Adipocyte (in vitro differentiated cells): ENCODE data around the gene HOXD3.
A peak's percentile ranks its signal among the peaks of the same experiment; 100 is the strongest.

Experiments
- DNase-seq: peaks from one replicate; pipeline ENCODE4 v3.0.0-alpha.2; 2015; ENCODE audit warnings: low read depth
- H3K27me3 ChIP-seq: replicated peaks from 2 replicates; pipeline ENCODE4 v1.7.0; 2013; ENCODE audit warnings: mild to moderate bottlenecking, low read length, moderate library complexity; ENCODE audit not compliant: control insufficient read depth, insufficient read depth
- H3K36me3 ChIP-seq: 2 replicates; pipeline ENCODE4 v1.7.0; 2013; ENCODE audit warnings: low read length, mild to moderate bottlenecking, moderate library complexity; ENCODE audit not compliant: control insufficient read depth, insufficient read depth, severe bottlenecking
- H3K4me1 ChIP-seq: 2 replicates; pipeline ENCODE4 v1.7.0; 2013; ENCODE audit warnings: mild to moderate bottlenecking, low read length, moderate library complexity; ENCODE audit not compliant: control insufficient read depth, insufficient read depth
- H3K4me3 ChIP-seq: 2 replicates; pipeline ENCODE4 v1.7.0; 2013; ENCODE audit warnings: mild to moderate bottlenecking, low read length, moderate library complexity
- H3K9ac ChIP-seq: 2 replicates; pipeline ENCODE4 v1.7.0; 2013; ENCODE audit warnings: mild to moderate bottlenecking, low read length, moderate library complexity
- H3K9me3 ChIP-seq: 2 replicates; pipeline ENCODE4 v1.7.0; 2013; ENCODE audit warnings: mild to moderate bottlenecking, low read length, moderate library complexity; ENCODE audit not compliant: control insufficient read depth

HOXD3 gene

GRCh38 chr2:176130147-176130956, 26.8 kb upstream of the HOXD3 start:
- Histone ChIP-seq H3K27me3 (no peaks in the 10 kb centered on the region), H3K9me3 (no peaks in the 10 kb centered on the region), H3K4me1 (peaks cover 30% of the 10 kb centered on the region), H3K9ac (peak overlapping the region; percentile 92), H3K4me3 (peak overlapping the region; percentile 91), H3K36me3 (no peaks in the 10 kb centered on the region)
- peak; percentile 45 for DNase-seq

- Histone ChIP-seq H3K36me3 (no peaks in the 10 kb centered on the region), H3K4me3 (peak overlapping the region; percentile 91), H3K9me3 (no peaks in the 10 kb centered on the region), H3K9ac (peak overlapping the region; percentile 92), H3K27me3 (no peaks in the 10 kb centered on the region), H3K4me1 (peaks cover 35% of the 10 kb centered on the region)
- DNase-seq: no peak
Observed at GRCh38 chr2:176130957-176131847, 25.9 kb upstream of the HOXD3 start.

- no peak for DNase-seq
- H3K4me1 ChIP-seq: peaks cover 35% of the 10 kb centered on the region
- no peaks in the 10 kb centered on the region for H3K36me3 ChIP-seq
- H3K9me3 ChIP-seq: no peaks in the 10 kb centered on the region
- peak overlapping the region; percentile 92 for H3K9ac ChIP-seq
- peak overlapping the region; percentile 91 for H3K4me3 ChIP-seq
- no peaks in the 10 kb centered on the region for H3K27me3 ChIP-seq
Observed at GRCh38 chr2:176131848-176132158, 25.3 kb upstream of the HOXD3 start.

- Histone ChIP-seq H3K4me3 (peak overlapping the region; percentile 91), H3K27me3 (no peaks in the 10 kb centered on the region), H3K9ac (peak overlapping the region; percentile 92), H3K4me1 (peaks cover 32% of the 10 kb centered on the region), H3K36me3 (no peaks in the 10 kb centered on the region), H3K9me3 (no peaks in the 10 kb centered on the region)
- DNase-seq: no peak
Observed at GRCh38 chr2:176132205-176133171, 24.6 kb upstream of the HOXD3 start.

GRCh38 chr2:176133389-176133788, 23.7 kb upstream of the HOXD3 start:
- no peaks in the 10 kb centered on the region for H3K27me3 ChIP-seq
- H3K9ac ChIP-seq: peak overlapping the region; percentile 92
- DNase-seq: no peak
- peaks cover 31% of the 10 kb centered on the region for H3K4me1 ChIP-seq
- H3K4me3 ChIP-seq: no peak overlapping the region
- H3K9me3 ChIP-seq: no peaks in the 10 kb centered on the region
- no peaks in the 10 kb centered on the region for H3K36me3 ChIP-seq

DNA sequence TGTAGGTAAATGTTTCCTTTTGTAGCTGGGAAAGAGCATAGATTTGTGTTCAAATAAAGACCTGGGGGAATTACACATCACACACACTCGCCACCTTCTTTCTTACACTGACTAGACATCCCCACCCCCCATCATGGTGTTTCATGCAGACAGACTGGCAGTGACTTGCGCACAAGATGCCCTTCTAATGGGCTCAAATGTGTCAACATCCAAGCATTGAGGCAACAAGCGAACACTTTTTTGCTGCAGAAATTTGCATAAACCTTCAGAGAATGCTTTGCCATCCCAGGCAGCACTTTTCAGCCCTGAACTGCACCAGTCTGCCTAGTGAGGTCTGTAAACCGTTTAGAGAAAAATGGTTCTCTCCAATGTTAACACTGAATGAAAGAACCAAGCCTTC, 23.1 kb upstream of the HOXD3 start:
- Histone ChIP-seq H3K4me1 (peaks cover 36% of the 10 kb centered on the region), H3K9me3 (no peaks in the 10 kb centered on the region), H3K4me3 (no peak overlapping the region), H3K9ac (no peak overlapping the region), H3K36me3 (no peaks in the 10 kb centered on the region), H3K27me3 (no peaks in the 10 kb centered on the region)
- DNase-seq: no peak

DNA sequence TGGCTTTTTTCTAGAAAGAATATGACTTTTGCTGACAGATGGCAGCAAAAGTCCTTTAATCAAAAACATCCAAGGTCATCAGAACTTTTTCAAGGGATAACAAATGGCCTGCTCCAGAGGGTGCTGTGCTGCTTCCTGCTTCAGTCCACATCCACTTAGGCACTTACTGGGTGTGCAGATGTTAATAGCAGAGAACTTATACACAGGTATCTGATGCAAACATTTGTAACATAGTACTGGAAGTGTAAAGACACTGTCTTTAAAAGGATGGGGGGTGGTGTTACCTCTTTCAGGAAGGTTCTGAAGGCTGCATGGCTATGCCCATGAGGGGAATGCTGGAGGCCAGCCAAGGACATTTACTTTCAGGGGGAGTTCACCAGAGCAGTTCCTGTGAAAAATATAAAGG, 22.1 kb upstream of the HOXD3 start:
- DNase-seq: no peak
- Histone ChIP-seq H3K27me3 (no peaks in the 10 kb centered on the region), H3K9me3 (no peaks in the 10 kb centered on the region), H3K36me3 (no peaks in the 10 kb centered on the region), H3K4me3 (peak overlapping the region; percentile 86), H3K9ac (peak overlapping the region; percentile 96), H3K4me1 (peaks cover 44% of the 10 kb centered on the region)

DNA sequence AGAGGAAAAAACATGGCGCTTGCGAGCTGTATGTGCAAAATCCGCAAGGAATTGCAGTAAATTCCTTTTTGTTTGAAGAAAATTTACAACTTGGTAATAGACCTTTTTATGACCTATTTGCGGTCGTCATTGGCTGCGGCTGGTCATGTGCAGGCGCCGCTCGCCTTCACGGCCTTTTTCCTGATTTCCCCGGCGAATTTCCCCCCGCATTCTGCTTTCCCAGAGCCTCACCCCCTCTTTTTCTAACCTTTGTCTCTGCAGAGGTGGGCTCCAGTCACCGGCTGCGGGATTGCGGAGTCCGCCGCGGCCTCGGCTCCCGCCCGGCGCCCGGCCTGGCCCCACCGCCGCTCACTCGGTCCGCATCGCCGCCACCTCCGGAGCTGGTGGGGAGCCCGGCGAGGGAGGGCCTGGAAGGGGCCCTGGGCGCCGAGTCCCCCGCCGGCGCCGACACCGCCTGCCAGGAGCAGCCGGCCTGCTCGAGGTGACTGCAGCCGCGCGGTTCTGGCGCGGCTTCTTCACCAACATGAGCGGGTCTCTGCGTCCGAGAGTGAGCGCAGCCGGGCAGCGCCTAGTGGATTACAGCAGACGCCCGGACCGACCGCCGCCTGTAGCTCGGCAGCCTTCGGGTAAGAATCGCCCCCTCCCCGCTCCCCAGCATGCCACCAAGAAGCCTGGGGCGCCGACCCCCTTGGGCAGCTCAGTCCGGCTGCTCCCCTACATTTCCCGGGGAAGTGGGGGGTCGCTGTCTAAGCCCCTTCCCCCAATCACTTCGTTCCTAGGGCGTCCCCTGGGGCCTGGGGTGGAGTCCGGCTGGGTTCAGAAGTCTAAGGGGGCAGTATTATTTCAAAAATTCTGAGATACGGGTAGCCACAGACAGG, 20.5 kb upstream of the HOXD3 start:
- Histone ChIP-seq H3K4me1 (peaks cover 48% of the 10 kb centered on the region), H3K36me3 (no peaks in the 10 kb centered on the region), H3K9ac (peak overlapping the region; percentile 96), H3K27me3 (no peaks in the 10 kb centered on the region), H3K9me3 (no peaks in the 10 kb centered on the region), H3K4me3 (peak overlapping the region; percentile 86)
- DNase-seq: no peak

- no peaks in the 10 kb centered on the region for H3K9me3 ChIP-seq
- no peaks in the 10 kb centered on the region for H3K36me3 ChIP-seq
- peaks cover 48% of the 10 kb centered on the region for H3K4me1 ChIP-seq
- DNase-seq: no peak
- peak overlapping the region; percentile 86 for H3K4me3 ChIP-seq
- H3K9ac ChIP-seq: peak overlapping the region; percentile 96
- H3K27me3 ChIP-seq: no peaks in the 10 kb centered on the region
Observed at GRCh38 chr2:176137252-176137580, 19.9 kb upstream of the HOXD3 start.

- Histone ChIP-seq H3K27me3 (no peaks in the 10 kb centered on the region), H3K9me3 (no peaks in the 10 kb centered on the region), H3K4me3 (peak overlapping the region; percentile 86), H3K9ac (peak overlapping the region; percentile 96), H3K4me1 (peaks cover 48% of the 10 kb centered on the region), H3K36me3 (no peaks in the 10 kb centered on the region)
- DNase-seq: no peak
Observed at GRCh38 chr2:176137906-176138305, 19.2 kb upstream of the HOXD3 start.
